HG03571 (cell line): Measurements from ENCODE around the gene MAP3K19.
"Not testable (repeated sequence)": the region's sequence is repeated elsewhere in the genome, so short reads cannot be mapped to it uniquely, and the experiment has no call there.

Experiments used
- ATAC-seq: cut with Tn5 transposase; IDR thresholded peaks from one replicate; pipeline ENCODE4 v1.9.1; 2021; ENCODE audit not compliant: unreplicated experiment

MAP3K19 gene

DNA sequence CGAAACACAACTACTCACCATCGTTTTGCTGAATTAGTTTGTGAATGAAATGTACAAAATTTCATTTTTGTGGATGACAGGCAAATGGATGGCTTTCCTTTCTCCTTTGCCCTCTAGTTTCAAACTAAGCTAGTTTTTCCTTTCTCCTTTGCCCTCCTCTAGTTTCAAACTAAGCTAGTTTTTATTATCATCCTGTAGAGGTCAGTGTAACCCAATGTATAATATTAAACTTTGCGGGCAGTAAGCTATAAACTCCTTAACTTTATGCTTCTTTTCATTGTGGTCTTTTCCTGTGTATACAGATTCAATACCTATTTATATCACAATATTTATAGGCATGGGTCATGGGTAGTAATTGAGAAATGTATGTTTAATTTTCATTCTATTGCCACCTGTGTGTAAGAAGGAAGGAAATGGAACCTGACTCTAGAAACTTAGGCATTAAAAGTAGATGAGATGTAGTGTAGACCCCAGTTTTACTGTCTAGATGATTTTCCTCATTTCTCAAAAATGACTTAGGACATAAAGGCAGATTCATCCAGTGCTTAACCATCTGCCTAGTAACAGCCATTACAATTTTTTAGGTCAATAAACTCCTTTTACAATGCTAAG is 58.1 kb downstream of the MAP3K19 start:
- ATAC-seq = no peak

DNA sequence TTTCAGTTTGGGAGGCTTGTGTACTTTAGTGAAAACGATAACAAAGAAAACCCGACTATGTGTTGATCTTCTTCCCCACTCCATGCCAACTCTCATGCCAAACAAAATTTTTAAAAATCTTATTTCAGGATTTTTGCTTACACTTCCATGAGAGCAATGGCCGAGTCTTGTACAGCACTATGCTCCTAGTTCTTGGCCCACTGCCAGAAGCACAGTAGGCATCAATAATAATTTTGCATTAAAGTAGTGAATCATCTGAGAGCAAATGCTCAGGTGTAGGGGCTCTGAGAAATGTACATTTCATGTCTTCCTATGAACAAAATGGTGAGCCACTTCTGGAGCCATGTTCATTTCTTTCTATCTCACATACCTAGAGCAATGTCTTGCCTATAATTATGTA is 62.2 kb downstream of the MAP3K19 start:
- no peak for ATAC-seq

DNA sequence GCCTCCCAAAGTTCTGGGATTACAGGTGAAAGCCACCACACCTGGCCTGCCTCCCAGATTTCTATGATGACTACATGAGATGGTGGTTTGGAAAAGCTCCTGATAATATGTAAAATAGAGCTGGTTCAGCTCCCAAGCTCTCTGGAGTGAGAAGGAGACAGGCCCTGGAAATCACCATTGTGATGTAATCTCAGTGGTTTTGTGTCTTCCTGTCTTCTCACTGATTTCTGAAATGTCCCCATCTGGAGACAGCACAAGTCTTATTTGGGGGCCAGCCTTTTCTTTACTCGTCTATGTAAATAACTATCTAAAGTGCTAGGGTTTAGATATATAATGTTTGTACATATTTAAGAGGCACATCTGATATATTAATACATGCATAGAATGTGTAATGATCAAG is 64.6 kb downstream of the MAP3K19 start:
- no peak for ATAC-seq

DNA sequence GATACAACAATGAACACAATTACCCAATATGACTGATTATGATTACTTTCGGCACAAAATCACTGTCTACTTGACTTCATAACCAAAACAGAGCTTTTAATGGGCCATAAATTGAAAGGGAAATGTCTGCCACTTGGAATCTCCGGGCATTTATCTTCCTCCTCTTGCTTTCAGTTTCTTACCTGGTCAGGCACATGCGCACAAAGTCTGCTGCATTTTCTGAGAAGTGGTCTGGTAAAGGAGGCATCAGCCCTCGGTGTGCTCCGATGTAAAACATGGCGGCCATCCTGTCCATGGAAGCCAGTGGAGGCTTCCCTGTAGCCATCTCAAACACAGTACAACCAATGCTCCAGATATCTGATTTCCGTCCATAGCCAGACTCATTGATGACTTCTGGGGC is 66.6 kb downstream of the MAP3K19 start:
- ATAC-seq = no peak

DNA sequence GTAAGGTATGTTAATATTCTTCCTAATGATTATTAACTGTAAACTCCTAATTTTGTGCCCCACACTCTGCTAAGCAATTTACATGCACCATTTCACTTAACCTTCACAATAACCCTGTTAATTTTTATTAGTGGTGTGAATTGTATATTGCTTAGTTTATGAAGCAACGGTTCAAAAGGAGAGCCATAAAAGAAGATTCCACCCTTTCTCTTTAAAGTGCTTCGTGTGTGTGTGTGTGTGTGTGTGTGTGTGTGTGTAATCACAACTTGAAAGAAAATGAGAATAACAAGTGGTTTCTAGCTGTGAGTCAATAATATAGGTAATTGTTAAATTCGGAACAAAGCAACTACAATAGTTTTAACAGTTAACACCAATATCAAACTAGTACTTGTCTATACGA is 68.0 kb downstream of the MAP3K19 start:
- ATAC-seq = no peak

DNA sequence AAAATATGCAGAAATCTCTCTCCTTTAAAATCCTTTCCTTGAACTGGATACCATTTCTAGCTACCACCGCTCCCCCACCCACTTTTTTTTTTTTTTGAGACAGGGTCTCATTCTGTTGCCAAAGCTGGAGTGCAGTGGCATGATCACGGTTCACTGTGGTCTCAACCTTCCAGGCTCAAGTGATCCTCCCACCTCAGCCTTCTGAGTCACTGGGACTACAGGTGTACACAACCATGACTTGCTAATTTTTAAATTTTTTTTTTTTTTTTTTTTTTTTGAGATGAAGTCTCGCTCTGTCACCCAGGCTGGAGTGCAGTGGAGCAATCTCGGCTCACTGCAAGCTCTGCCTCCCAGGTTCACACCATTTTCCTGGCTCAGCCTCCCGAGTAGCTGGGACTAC is 70.1 kb downstream of the MAP3K19 start:
- not testable (repeated sequence) for ATAC-seq

DNA sequence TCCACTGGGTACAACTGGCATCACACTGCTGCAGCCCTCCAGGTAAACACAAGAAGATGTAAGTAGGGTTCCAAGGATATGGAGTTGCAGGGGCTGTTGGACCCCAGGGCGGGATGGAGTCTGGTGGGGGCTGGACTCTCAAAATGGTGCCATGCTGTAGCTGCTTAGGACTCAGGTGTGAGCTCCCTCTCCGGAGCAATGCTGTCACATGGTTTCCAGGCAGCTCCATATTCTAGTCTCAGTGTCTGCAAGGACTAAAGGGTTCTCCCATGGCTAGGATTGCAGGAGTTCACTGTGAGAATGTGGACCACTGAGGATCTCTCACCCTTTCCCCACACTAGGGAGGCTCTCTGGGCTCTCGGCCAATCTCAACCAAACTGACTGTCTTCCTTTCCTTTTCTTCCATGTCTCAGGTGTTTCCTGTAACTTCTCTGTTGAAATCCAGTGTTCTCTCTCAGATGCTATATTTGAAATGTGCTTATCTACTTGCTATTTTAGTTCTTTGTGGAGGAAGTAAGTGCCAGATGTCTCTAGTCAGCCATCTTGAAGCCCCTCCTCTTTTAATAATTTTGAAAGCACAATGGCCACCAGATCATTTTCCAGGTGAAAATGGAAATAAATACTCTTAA is 71.1 kb downstream of the MAP3K19 start:
- ATAC-seq = no peak

DNA sequence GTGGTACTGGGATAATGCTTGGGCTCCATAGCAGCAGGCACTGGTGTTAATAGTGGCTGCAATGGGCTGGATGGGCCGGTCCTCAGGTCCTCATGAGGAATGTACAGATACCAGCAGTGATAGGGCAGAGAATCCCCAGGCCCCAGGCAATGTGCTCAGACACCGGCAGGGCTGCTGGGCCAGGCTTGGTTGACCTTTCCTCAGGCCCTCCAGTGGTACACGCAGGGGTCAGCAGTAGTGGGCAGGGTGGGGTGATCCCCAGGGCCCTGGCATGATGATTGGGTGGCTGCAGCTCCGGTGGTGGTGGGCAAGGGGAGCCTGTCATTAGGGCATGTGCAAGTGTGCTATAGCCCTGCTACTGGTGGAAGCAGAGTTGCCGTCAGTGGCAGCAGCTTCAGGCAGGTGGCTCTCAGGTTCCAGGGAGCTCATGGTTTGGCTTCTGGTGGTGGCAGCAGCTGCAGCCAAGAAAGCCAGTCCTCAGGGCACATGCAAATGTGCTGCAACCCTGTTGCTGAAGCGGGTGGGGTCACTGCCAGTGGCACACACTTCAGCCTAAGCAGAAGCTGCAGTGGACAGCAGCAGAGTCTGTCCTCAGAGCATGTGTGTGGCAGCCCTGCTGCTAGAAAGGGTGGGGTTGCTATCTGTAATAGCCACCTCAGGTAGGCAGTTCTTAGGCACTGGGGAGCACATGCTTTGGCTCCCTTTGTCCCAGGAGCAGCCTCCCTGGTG is 71.8 kb downstream of the MAP3K19 start:
- no peak for ATAC-seq

DNA sequence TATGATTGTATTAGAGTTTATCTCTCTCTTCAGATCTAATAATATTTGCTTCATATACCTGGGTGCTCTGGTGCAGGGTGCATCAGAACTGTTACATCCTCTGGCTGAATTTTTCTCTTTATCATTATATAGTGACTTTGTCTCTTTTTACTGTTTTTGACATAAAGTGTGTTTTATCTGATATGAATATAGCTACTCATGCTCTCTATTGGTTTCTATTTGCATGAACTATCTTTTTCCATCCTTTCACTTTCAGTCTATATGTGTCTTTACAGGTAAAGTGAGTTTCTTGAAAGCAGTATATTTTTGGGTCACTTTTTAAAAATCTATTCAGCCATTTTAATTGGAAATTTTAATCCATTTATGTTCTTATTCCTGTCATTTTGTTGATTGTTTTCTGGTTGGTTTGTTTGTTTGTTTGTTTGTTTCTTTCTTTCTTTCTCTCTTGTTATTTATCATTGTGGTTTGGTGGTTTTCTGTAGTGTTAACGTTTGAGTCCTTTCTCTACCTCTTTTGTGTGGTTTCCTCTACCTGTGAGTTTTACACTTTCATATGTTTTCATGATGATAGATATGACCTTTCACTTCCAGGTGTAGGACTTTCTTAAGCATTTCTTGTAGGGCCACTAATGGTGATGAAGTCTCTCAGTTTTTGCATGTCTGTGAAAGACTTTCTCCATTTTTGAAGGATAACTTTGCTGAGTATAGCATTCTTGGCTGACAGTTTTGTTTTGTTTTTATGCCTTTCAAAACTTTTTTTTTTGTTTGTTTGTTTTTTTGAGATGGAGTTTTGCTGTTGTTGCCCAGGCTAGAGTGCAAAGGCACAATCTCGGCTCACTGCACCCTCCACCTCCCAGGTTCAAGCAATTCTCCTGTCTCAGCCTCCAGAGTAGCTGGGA is 73.8 kb downstream of the MAP3K19 start:
- ATAC-seq = no peak

DNA sequence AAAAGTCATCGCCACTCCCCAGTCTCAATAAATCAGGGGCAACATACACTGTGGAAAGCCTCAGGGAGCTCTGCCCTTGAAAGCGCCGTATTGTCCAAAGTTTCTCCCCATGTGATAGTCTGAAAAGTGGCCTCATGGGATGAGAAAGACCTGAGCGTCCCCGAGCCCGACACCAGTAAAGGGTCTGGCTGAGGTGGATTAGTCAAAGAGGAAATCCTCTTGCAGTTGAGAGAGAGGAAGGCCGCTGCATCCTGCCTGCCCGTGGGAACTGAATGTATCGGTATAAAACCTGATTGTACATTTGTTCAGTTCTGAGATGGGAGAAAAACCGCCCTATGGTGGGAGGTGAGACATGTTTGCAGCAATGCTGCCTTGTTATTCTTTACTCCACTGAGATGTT is 80.1 kb downstream of the MAP3K19 start:
- not testable (repeated sequence) for ATAC-seq

DNA sequence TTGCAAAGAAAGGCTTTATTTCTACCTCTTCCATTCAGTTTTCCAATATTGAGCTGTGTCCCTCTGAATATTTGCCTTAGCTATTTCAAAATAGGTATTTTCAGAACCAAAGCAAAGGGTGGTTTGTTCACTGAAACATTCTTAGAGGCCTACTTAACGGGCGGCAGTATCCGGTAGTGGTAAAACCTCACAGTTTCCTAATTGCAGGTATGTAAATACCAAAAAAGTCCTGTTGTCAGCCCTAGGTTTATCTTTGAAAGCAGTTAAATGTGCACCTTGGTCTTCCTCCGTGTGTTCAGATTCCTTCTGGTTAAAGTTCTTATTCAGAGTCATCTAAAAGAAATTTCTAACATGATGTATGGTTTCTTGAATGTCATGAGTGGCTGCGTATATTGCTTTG is 89.8 kb downstream of the MAP3K19 start:
- no peak for ATAC-seq

DNA sequence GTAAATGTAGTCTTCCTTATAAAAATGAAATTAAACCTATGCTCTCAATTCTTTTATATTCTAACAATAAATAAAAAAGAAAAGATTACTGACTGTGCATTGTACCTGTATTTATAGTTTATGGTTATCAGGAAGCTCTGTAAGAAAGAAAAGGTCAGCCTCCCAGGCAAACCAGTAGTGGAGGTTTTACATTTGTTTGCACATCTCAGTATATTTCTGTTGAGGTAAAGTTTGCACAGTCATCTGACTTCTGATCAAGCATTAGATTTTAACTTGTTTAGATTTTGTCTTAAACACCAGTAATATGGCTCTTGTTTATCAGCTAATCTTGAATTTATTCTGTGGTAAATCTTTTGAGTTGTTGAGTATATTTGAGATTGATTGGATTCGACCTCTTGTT is 91.5 kb downstream of the MAP3K19 start:
- no peak for ATAC-seq

DNA sequence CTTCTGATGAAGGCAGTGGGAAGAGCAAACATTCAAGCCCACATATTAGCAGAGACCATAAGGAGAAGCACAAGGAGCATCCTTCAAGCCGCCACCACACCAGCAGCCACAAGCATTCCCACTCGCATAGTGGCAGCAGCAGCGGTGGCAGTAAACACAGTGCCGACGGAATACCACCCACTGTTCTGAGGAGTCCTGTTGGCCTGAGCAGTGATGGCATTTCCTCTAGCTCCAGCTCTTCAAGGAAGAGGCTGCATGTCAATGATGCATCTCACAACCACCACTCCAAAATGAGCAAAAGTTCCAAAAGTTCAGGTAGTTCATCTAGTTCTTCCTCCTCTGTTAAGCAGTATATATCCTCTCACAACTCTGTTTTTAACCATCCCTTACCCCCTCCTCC is 93.2 kb downstream of the MAP3K19 start:
- no peak for ATAC-seq

DNA sequence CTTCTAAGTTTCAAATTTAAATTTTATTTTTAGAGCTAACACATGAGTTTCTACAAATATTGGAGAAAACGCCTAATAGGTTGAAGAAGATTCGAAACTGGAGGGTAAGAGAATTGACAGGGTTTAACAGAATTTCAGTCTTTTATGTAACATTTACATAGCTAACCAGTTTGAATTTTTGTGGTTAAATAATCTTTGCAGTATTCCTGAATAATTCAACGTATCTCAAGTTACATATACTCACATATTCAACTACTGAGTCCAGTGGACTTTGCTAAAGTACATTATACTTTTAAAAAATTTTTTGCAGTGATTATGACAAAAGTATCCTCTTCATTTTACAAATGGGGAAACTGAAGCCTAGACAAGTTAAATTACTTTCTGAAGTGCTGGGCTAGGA is 94.6 kb downstream of the MAP3K19 start:
- no peak for ATAC-seq

DNA sequence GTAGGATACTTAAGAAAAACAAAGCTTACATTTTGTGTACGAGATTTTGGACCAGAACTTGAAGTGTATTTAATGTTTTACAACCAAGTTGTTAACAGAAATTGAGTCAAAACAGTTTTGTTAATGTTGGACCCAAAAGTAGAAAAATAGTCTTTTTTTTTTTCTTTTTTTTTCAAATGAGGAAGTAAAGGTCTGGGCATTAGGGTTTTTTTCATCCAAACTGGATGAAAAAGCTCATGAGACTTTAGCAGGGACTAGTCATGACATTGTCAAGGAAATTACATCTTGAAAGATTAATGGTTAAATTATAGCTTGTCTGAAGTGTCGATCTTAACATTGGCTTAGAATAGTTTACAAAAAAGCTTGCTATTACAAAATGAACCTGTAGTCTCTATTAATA is 96.4 kb downstream of the MAP3K19 start:
- ATAC-seq = no peak

DNA sequence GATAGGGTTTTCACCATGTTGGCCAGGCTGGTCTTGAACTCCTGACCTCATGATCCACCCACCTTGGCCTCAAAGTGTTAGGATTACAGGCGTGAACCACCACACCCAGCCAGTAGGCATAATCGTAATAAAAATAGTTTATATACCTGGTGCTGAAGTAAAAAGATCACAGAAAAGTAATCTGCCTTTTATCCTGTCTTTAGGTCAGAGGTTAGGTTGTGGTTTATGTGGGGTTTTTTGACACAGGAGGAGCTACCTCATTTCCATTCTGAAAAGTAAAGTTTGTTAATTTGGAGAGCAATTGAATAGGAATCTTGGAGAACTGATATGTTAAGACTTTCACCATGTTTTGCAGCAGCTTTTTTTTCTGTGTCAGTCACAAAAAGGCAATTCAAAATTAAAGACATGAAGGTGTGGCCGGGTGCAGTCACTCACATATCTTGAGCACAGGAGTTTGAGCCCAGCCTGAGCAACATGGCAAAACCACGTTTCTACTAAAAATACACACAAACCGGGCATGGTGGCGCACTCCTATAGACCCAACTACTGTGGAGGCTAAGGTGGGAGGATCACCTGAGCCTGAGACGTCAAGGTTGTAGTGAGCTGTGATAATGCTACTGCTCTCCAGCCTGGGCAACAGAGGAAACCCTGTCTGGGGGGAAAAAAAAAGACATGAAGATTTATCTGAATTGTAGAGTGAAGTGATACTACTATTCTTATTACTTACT is 97.1 kb downstream of the MAP3K19 start:
- ATAC-seq = no peak

DNA sequence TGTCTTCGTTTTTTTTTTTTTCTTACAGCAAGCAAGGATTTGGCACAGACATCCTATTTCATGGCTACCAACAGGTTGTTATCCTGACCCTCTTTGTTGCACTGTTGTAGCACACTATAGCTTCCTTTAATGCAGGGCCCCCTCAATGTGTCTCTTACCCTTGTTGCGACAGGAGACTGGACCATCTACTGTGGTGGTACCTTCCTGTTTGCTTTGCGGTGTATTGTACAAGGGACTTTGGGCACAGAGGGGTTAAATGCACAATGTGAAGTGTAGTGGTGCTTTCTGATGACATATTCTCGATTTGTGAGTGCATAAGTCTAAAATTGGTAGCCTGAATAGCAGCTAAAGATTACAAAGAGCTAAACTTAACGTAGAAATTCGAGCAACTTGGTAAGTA is 101.2 kb downstream of the MAP3K19 start:
- no peak for ATAC-seq

DNA sequence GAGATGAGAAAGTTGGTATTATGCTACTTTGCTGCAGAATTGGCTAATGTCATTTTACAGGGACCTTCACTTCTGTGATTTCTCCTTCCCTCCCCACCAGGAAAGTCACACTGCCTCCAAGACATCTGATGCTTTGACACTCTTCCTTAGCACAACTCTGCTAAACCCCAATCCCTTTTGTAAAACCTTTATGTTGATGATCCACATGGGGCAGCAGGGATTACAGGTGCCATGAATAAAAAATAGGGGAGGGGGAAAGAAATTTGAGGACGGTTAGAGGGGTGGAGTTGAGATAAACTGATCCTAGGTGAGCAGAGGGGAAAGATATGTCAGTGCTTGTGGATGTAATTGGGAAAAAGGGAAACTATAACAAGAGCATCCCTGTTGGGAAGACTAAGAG is 102.3 kb downstream of the MAP3K19 start:
- ATAC-seq = no peak

DNA sequence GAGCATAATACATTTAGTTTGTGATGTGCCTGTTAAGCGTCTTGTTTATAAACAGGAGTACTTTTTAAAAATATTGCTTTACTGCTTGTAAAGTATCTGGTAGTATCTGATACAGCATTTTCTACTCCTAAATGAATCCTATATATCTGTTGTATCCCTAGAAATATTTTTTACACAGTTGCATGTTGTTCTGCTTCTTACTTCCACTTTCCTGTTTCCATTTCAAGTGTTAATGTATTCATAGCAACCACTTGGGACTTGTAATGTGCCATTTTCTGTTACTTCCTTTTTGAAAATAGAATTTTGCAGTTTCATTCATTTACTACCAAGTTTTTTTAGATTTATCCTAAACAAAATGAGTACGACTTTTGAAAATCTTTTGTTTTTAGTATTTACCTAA is 103.7 kb downstream of the MAP3K19 start:
- peak; percentile 88 for ATAC-seq

DNA sequence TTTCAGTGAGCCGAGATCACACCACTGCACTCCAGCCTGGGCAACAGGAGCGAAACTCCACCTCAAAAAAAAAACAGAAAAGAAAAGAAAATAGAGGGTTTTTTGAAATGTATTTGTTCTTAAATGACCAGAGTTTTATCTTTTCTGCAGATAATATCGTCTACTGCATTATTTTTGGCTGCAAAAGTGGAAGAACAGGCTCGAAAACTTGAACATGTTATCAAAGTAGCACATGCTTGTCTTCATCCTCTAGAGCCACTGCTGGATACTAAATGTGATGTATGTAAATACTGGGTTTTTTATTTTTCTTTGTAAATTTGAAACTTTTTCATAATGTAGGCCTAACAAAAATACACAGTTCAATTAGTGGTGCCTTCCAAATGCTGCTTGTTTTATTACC is 110.6 kb downstream of the MAP3K19 start:
- no peak for ATAC-seq

DNA sequence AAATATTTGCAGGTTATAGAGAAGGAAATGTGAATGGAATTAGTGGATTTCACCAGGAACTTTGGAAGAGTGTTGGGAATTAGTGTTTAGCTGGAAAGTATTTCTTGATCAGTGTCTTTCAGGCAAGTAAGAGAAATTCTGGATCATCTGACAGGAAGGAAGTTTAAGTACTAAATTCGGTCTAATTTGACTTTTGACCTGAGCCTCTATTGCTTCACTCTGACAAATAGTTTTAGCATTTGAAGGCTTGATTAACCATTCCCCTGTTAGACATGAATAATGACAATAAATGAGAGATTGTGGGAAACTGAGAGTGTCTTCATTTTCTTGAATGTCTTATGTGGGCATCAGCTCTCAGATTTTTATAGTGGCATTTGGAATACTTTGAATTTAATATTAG is 112.6 kb downstream of the MAP3K19 start:
- no peak for ATAC-seq
